DOHH2 (cell line): ENCODE measurements around the gene NCBP3.

Experiments used
- EZH2phosphoT487 ChIP-seq: fragments of 200-600 bp; sonication (generic); IDR thresholded peaks from 2 replicates; pipeline ENCODE4 v1.6.1; 2017; ENCODE audit warnings: borderline replicate concordance, mild to moderate bottlenecking, antibody characterized with exemption, low read length, moderate library complexity, mixed read lengths
- TF ChIP-seq, protein P1 (sequence below): fragments of 200-600 bp; sonication (generic); IDR thresholded peaks from one replicate; pipeline ENCODE4 v1.5.1; 2014; ENCODE audit warnings: antibody characterized with exemption, mild to moderate bottlenecking, low read depth, low read length; ENCODE audit not compliant: poor library complexity, severe bottlenecking

- TF ChIP-seq, protein P1, sequence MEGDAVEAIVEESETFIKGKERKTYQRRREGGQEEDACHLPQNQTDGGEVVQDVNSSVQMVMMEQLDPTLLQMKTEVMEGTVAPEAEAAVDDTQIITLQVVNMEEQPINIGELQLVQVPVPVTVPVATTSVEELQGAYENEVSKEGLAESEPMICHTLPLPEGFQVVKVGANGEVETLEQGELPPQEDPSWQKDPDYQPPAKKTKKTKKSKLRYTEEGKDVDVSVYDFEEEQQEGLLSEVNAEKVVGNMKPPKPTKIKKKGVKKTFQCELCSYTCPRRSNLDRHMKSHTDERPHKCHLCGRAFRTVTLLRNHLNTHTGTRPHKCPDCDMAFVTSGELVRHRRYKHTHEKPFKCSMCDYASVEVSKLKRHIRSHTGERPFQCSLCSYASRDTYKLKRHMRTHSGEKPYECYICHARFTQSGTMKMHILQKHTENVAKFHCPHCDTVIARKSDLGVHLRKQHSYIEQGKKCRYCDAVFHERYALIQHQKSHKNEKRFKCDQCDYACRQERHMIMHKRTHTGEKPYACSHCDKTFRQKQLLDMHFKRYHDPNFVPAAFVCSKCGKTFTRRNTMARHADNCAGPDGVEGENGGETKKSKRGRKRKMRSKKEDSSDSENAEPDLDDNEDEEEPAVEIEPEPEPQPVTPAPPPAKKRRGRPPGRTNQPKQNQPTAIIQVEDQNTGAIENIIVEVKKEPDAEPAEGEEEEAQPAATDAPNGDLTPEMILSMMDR = no peak
- no peak for TF ChIP-seq EZH2phosphoT487
Measured at GRCh38 chr17:3885970-3886369, 39.9 kb upstream of the NCBP3 start.
